K562 (cell line): ENCODE results near the gene CNOT4. TPM values are rescaled to one million over a fixed set of nuclear protein-coding genes. Genes with fewer than 3 reads are reported as not detected.

ENCODE experiments used
- ATAC-seq: fragments of 200-7000 bp; cut with Tn5 transposase; 3 replicates; pipeline ENCODE4 v1.9.1; 2020; ENCODE audit warnings: moderate library complexity
- BruUV-seq: library from RNA; stranded (reverse); fragments of 400-500 nt; replicated peaks from 2 replicates; lab custom pipeline; 2021; lab: Mats Ljungman, UMichigan
- CTCF ChIA-PET: fragments of 300-600 bp; formaldehyde crosslinking; extraction: SDS; loops from one replicate; lab custom pipeline; 2021; ENCODE audit warnings: low intra/inter-chr PET ratio; lab: Yijun Ruan, JAX
- POLR2A ChIA-PET: fragments of 300-600, 350-650 bp; sonication (Branson Sonifier 250); formaldehyde crosslinking; extraction: SDS; loops from one replicate; lab custom pipeline; 2021; ENCODE audit warnings: antibody characterized with exemption, inconsistent platforms; lab: Yijun Ruan, JAX
- DNase-seq, 4 experiments: peaks; one replicate each; pipeline versions ENCODE4 v3.0.0 to v3.0.0-alpha.2; 2011 to 2018; ENCODE audit warnings: low spot score in 3 of 4, mixed read lengths in 3 of 4; ENCODE audit errors: extremely low read depth in 1 of 4
- FAIRE-seq: peaks from 2 replicates; lab custom pipeline; 2011; peaks lifted over from hg19 to GRCh38; lab: Jason Lieb, UNC
- H2AFZ ChIP-seq: 2 replicates; pipeline ENCODE4 v1.6.0; 2011; ENCODE audit warnings: low read depth, low read length, control low read depth, inconsistent platforms
- H3K27ac ChIP-seq: fragments of 200-600 bp; 3 replicates; pipeline ENCODE4 v1.8.0; 2011; ENCODE audit warnings: low read depth, mild to moderate bottlenecking, control low read depth, inconsistent platforms, low read length, moderate library complexity, mixed read lengths; ENCODE audit errors: extremely low read depth
- H3K27me3 ChIP-seq, 2 experiments: fragments of 300-600 bp in 1 of 2; 2 replicates in 1 of 2; 3 replicates in 1 of 2; pipeline versions ENCODE4 v1.6.0 to v1.8.0; 2011; ENCODE audit warnings: inconsistent platforms in 2 of 2, low read length in 2 of 2, mild to moderate bottlenecking in 1 of 2, mixed read lengths in 1 of 2, moderate library complexity in 1 of 2; ENCODE audit not compliant: control insufficient read depth in 2 of 2, insufficient read depth in 2 of 2
- H3K36me3 ChIP-seq: fragments of 300-600 bp; 3 replicates; pipeline ENCODE4 v1.8.0; 2011; ENCODE audit warnings: mild to moderate bottlenecking, low read length, inconsistent platforms; ENCODE audit not compliant: control insufficient read depth, insufficient read depth
- H3K4me1 ChIP-seq, 2 experiments: fragments of 200-600 bp in 1 of 2; replicated peaks in 1 of 2; 2 replicates in 1 of 2; 3 replicates in 1 of 2; pipeline versions ENCODE4 v1.5.1 to v1.8.0; 2011; ENCODE audit warnings: inconsistent platforms in 2 of 2, low read length in 2 of 2, mild to moderate bottlenecking in 1 of 2, mixed read lengths in 1 of 2, moderate library complexity in 1 of 2; ENCODE audit not compliant: control insufficient read depth in 2 of 2, insufficient read depth in 2 of 2
- H3K4me2 ChIP-seq: 2 replicates; pipeline ENCODE4 v1.6.1; 2011; ENCODE audit warnings: low read length, control low read depth, inconsistent platforms, mixed read lengths; ENCODE audit not compliant: insufficient read depth
- H3K4me3 ChIP-seq: fragments of 200-600 bp; sonication (generic), shearing (Covaris generic); 2 replicates; pipeline ENCODE4 v1.5.1; 2016; ENCODE audit warnings: control low read depth, inconsistent platforms
- H3K79me2 ChIP-seq: fragments of 200-600 bp; 3 replicates; pipeline ENCODE4 v1.8.0; 2011; ENCODE audit warnings: low read length, inconsistent platforms; ENCODE audit not compliant: control insufficient read depth, insufficient read depth
- H3K9ac ChIP-seq, 2 experiments: 2 replicates each; pipeline versions ENCODE4 v1.6.0 to v1.6.1; 2011; ENCODE audit warnings: low read depth in 2 of 2, low read length in 2 of 2, control low read depth in 1 of 2, inconsistent platforms in 1 of 2, mild to moderate bottlenecking in 1 of 2, mixed read lengths in 1 of 2; ENCODE audit not compliant: insufficient read depth in 1 of 2
- H3K9me1 ChIP-seq: one replicate; pipeline ENCODE4 v1.6.0; 2011; ENCODE audit warnings: inconsistent platforms, mild to moderate bottlenecking, low read length, moderate library complexity; ENCODE audit not compliant: control insufficient read depth, insufficient read depth
- H3K9me3 ChIP-seq: replicated peaks from 2 replicates; pipeline ENCODE4 v1.5.1; 2011; ENCODE audit warnings: low read depth, low read length, inconsistent platforms; ENCODE audit not compliant: control insufficient read depth, insufficient read depth
- H4K20me1 ChIP-seq: replicated peaks from 2 replicates; pipeline ENCODE4 v1.6.1; 2011; ENCODE audit warnings: low read length, inconsistent platforms, mixed read lengths; ENCODE audit not compliant: control insufficient read depth, insufficient read depth
- CBFB ChIP-seq: sonication (generic); formaldehyde crosslinking; IDR thresholded peaks from 2 replicates; pipeline ENCODE4 v1.4.0; 2020; ENCODE audit warnings: mild to moderate bottlenecking, missing genetic modification reagents
- MAZ ChIP-seq, 2 experiments: fragments of 450-650 bp in 1 of 2; sonication (generic) in 1 of 2; formaldehyde crosslinking; IDR thresholded peaks in 1 of 2; conservative IDR thresholded peaks in 1 of 2; 2 replicates each; pipeline versions ENCODE4 v1.4.0 to v1.5.0; 2020; ENCODE audit warnings: mild to moderate bottlenecking in 1 of 2, missing genetic modification reagents in 1 of 2
- MCM3 ChIP-seq: fragments of 450-650 bp; IDR thresholded peaks from 2 replicates; pipeline ENCODE4 v1.6.1; 2016
- NCOR1 ChIP-seq: fragments of 450-650 bp; IDR thresholded peaks from 2 replicates; pipeline ENCODE4 v1.6.1; 2016; ENCODE audit warnings: mild to moderate bottlenecking, moderate library complexity
- NUFIP1 ChIP-seq: fragments of 450-650 bp; IDR thresholded peaks from 2 replicates; pipeline ENCODE4 v1.6.1; 2018; ENCODE audit not compliant: partially characterized antibody
- SIX5 ChIP-seq, 2 experiments: IDR thresholded peaks; 2 replicates each; pipeline ENCODE4 v1.6.1; 2011; ENCODE audit warnings: low read length in 2 of 2, borderline replicate concordance in 1 of 2, low read depth in 1 of 2, mild to moderate bottlenecking in 1 of 2, moderate library complexity in 1 of 2; ENCODE audit not compliant: insufficient read depth in 1 of 2
- TAL1 ChIP-seq: fragments of 450-650 bp; IDR thresholded peaks from 2 replicates; pipeline ENCODE4 v1.6.1; 2016; ENCODE audit warnings: mild to moderate bottlenecking
- TOE1 ChIP-seq, 2 experiments: fragments of 450-650 bp in 1 of 2; sonication (generic) in 1 of 2; formaldehyde crosslinking in 1 of 2; IDR thresholded peaks; 2 replicates each; pipeline versions ENCODE4 v1.7.1 to v1.8.0; 2016 to 2022; ENCODE audit warnings: borderline replicate concordance in 2 of 2, mild to moderate bottlenecking in 2 of 2, antibody characterized with exemption in 1 of 2, inconsistent platforms in 1 of 2, low read depth in 1 of 2, missing genetic modification reagents in 1 of 2, moderate library complexity in 1 of 2
- TRIM28 ChIP-seq: fragments of 450-650 bp; IDR thresholded peaks from 2 replicates; pipeline ENCODE4 v1.6.1; 2017
- ZKSCAN3 ChIP-seq: fragments of 250-450 bp; sonication (Bioruptor Pico); IDR thresholded peaks from 2 replicates; pipeline ENCODE4 v1.4.0; 2020
- ZNF197 ChIP-seq: fragments of 200-800 bp; sonication (Bioruptor generic); IDR thresholded peaks from 2 replicates; pipeline ENCODE4 v1.6.1; 2016; ENCODE audit warnings: low read depth, missing genetic modification characterization, missing compliant biosample characterization
- ZNF75A ChIP-seq: fragments of 450-650 bp; formaldehyde crosslinking; IDR thresholded peaks from 2 replicates; pipeline ENCODE4 v1.4.0; 2020; ENCODE audit warnings: mild to moderate bottlenecking
- WGBS: fragments of 100-300 bp; shearing (Covaris generic); methylation state at CpG from one replicate; pipeline ENCODE4 v1.1.6; 2016; ENCODE audit warnings: low coverage, mixed read lengths; ENCODE audit not compliant: insufficient coverage; ENCODE audit errors: missing lambda C conversion rate; 5-methylcytosine and 5-hydroxymethylcytosine counted together
- in situ Hi-C: fragments of 300-500 bp; cut with MboI; formaldehyde crosslinking; loops from 4 replicates; pipeline ENCODE4 v1.15.0; 2018; ENCODE audit warnings: inconsistent platforms, mixed read lengths
- intact Hi-C: fragments of 100-400 bp; cut with micrococcal nuclease; formaldehyde crosslinking; loops from 2 replicates; pipeline ENCODE4 v1.14.2; 2022
- polyA plus RNA-seq, 8 experiments: library from polyadenylated mRNA; depleted of rRNA in 4 of 8; stranded (reverse) in 5 of 8; unstranded in 3 of 8; fragments of >200 nt; fragmentation: Nextera tagmentation in 2 of 8; fragmentation: Illumina TruSeq in 1 of 8; extraction: Ambion mirVana in 2 of 8; extraction: Trizol in 1 of 8; gene quantifications; 2 replicates each; pipeline versions ENCODE4 v1.2.1 to v1.2.3, GENCODE V29; 2011 to 2014; ENCODE audit warnings: inconsistent platforms in 1 of 8, missing spikeins in 1 of 8
- total RNA-seq, 7 experiments: library from RNA; depleted of rRNA in 6 of 7; stranded (reverse); fragments of >200 nt in 6 of 7; fragmentation: Illumina TruSeq in 2 of 7; extraction: Trizol in 2 of 7; gene quantifications; 2 replicates each; pipeline versions ENCODE4 v1.2.1 to v1.2.3, GENCODE V29; 2011 to 2021; ENCODE audit warnings: low replicate concordance in 1 of 7
- TF ChIP-seq, protein P1 (sequence below): fragments of 450-650 bp; IDR thresholded peaks from 2 replicates; pipeline ENCODE4 v1.6.1; 2017; ENCODE audit warnings: antibody characterized with exemption
- TF ChIP-seq, protein P2 (sequence below): fragments of 250-450 bp; sonication (Bioruptor Pico); IDR thresholded peaks from 2 replicates; pipeline ENCODE4 v1.4.0; 2020; ENCODE audit warnings: borderline replicate concordance
- TF ChIP-seq, protein P3 (sequence below): fragments of 450-650 bp; IDR thresholded peaks from one replicate; pipeline ENCODE4 v1.6.1; 2018; ENCODE audit warnings: mild to moderate bottlenecking, moderate library complexity; ENCODE audit not compliant: partially characterized antibody

CNOT4 gene
- total and polyA plus RNA-seq, 9 of the 15 experiments (the other 6 are each of a cell fraction or from before 2014, with no cell fraction given), result 8.6 to 24.1 (median 15.4) TPM

DNA sequence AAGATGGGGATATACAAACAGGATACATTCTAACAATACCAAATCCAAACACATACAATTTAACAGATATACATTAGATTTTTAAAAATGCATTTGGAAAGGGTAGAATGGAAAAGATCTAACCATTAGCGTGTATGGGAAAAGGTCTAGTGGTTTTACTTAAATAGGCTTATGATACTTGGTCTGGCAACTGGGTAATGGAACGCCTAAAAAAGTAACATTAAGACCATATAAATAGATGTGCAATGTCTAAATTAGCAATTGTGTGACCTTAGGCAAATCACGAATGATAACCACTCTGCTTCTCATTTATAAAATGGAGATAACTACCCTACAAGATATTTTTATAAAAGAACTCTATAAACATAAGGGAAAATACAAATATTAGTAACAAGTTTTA is 135.2 kb downstream of the CNOT4 start:
- BruUV-seq, result no TSS peak
- Histone ChIP-seq H3K4me1 (no peaks in the 10 kb centered on the region), H3K4me3 (no peak overlapping the region), H3K79me2 (no peaks in the 10 kb centered on the region), H3K27me3 (no peaks in the 10 kb centered on the region), H3K9me1 (no peaks in the 10 kb centered on the region), H3K27ac (no peak overlapping the region), H3K9ac (no peak overlapping the region), H2AFZ (no peak overlapping the region)
- POLR2A ChIA-PET, result interaction anchor here (1.0 kb wide), 1 partner anchor 10 kb away, joined by 3 read pairs; no protein-coding TSS in a partner anchor
- FAIRE-seq, result no peak
- intact Hi-C loops, result no loop called here
- no peak for DNase-seq
- no peak for TF ChIP-seq NUFIP1
- no peak for TF ChIP-seq MAZ (CRISPR knock-in tag; conservative IDR thresholded peaks at IDR 0.05 in 1 of 2, IDR thresholded peaks at IDR 0.05 in 1 of 2)
- no peak for TF ChIP-seq MCM3
- TF ChIP-seq CBFB (CRISPR knock-in tag), result no peak
- no peak for TF ChIP-seq ZNF75A
- no peak for TF ChIP-seq NCOR1
- TF ChIP-seq SIX5 (IDR thresholded peaks at IDR 0.05; ENCODE audit: borderline replicate concordance in 1 of 2, insufficient read depth in 1 of 2, low read depth in 1 of 2, low read length in 2 of 2), result no peak
- TF ChIP-seq ZNF197 (CRISPR knock-in tag), result no peak
- no peak for TF ChIP-seq TOE1 (IDR thresholded peaks at IDR 0.05; ENCODE audit: borderline replicate concordance)
- no peak for TF ChIP-seq TOE1 (CRISPR knock-in tag; IDR thresholded peaks at IDR 0.05; ENCODE audit: borderline replicate concordance, low read depth)
- TF ChIP-seq, protein P1, sequence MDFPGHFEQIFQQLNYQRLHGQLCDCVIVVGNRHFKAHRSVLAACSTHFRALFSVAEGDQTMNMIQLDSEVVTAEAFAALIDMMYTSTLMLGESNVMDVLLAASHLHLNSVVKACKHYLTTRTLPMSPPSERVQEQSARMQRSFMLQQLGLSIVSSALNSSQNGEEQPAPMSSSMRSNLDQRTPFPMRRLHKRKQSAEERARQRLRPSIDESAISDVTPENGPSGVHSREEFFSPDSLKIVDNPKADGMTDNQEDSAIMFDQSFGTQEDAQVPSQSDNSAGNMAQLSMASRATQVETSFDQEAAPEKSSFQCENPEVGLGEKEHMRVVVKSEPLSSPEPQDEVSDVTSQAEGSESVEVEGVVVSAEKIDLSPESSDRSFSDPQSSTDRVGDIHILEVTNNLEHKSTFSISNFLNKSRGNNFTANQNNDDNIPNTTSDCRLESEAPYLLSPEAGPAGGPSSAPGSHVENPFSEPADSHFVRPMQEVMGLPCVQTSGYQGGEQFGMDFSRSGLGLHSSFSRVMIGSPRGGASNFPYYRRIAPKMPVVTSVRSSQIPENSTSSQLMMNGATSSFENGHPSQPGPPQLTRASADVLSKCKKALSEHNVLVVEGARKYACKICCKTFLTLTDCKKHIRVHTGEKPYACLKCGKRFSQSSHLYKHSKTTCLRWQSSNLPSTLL, result no peak
- TF ChIP-seq, protein P2, sequence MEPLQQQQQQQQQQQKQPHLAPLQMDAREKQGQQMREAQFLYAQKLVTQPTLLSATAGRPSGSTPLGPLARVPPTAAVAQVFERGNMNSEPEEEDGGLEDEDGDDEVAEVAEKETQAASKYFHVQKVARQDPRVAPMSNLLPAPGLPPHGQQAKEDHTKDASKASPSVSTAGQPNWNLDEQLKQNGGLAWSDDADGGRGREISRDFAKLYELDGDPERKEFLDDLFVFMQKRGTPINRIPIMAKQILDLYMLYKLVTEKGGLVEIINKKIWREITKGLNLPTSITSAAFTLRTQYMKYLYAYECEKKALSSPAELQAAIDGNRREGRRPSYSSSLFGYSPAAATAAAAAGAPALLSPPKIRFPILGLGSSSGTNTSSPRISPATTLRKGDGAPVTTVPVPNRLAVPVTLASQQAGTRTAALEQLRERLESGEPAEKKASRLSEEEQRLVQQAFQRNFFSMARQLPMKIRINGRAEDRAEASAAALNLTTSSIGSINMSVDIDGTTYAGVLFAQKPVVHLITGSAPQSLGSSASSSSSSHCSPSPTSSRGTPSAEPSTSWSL (CRISPR knock-in tag), result no peak
- no peak for TF ChIP-seq TAL1
- no peak for TF ChIP-seq ZKSCAN3
- TF ChIP-seq, protein P3, sequence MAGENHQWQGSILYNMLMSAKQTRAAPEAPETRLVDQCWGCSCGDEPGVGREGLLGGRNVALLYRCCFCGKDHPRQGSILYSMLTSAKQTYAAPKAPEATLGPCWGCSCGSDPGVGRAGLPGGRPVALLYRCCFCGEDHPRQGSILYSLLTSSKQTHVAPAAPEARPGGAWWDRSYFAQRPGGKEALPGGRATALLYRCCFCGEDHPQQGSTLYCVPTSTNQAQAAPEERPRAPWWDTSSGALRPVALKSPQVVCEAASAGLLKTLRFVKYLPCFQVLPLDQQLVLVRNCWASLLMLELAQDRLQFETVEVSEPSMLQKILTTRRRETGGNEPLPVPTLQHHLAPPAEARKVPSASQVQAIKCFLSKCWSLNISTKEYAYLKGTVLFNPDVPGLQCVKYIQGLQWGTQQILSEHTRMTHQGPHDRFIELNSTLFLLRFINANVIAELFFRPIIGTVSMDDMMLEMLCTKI, result no peak
- no peak for TF ChIP-seq TRIM28
- TF ChIP-seq, all 486 proteins: peak for 0
- no peak for ATAC-seq
- Histone ChIP-seq H3K4me2 (no peak overlapping the region), H3K36me3 (no peaks in the 10 kb centered on the region), H3K9me3 (no peaks in the 10 kb centered on the region), H4K20me1 (no peaks in the 10 kb centered on the region)
- CTCF ChIA-PET, result no interaction called here
- in situ Hi-C loops, result no loop called here
- 86% methylated on average over 3 of the region's 3 CpGs for WGBS
